Neural progenitor cell (in vitro differentiated cells): ENCODE results near the gene ONECUT1.

ENCODE experiments used
- CTCF ChIP-seq: fragments of 200-600 bp; sonication (generic); IDR thresholded peaks from 2 replicates; pipeline ENCODE4 v1.5.1; 2017; ENCODE audit warnings: antibody characterized with exemption, mild to moderate bottlenecking
- EZH2 ChIP-seq: fragments of 200-600 bp; sonication (generic); IDR thresholded peaks from 2 replicates; pipeline ENCODE4 v1.6.1; 2017; ENCODE audit warnings: antibody characterized with exemption, mild to moderate bottlenecking, moderate library complexity
- EZH2phosphoT487 ChIP-seq: fragments of 200-600 bp; sonication (generic); IDR thresholded peaks from 2 replicates; pipeline ENCODE4 v1.6.1; 2017; ENCODE audit warnings: antibody characterized with exemption

GRCh38 chr15:52801748-52802085 lies 11.6 kb upstream of the ONECUT1 start:
- TF ChIP-seq EZH2phosphoT487 (no peak), CTCF (no peak), EZH2 (no peak)
